Hepatocyte (in vitro differentiated cells): ENCODE data around the gene RIOX2. TPM values are rescaled to one million over a fixed set of nuclear protein-coding genes. Genes with fewer than 3 reads are reported as not detected.
A peak's percentile ranks its signal among the peaks of the same experiment; 100 is the strongest.

Experiments used
- DNase-seq: peaks from one replicate; pipeline ENCODE4 v3.0.0-alpha.2; 2016; ENCODE audit warnings: low spot score
- H2AFZ ChIP-seq: fragments of 200-600 bp; sonication (generic); 2 replicates; pipeline ENCODE4 v1.6.0; 2016; ENCODE audit warnings: antibody characterized with exemption, mild to moderate bottlenecking
- H3K27ac ChIP-seq: fragments of 200-600 bp; sonication (generic); 2 replicates; pipeline ENCODE4 v1.5.1; 2016; ENCODE audit warnings: mild to moderate bottlenecking
- H3K27me3 ChIP-seq: fragments of 200-600 bp; sonication (generic); 2 replicates; pipeline ENCODE4 v1.6.1; 2016
- H3K36me3 ChIP-seq: fragments of 200-600 bp; sonication (generic); replicated peaks from 2 replicates; pipeline ENCODE4 v1.5.1; 2016; ENCODE audit warnings: low read depth; ENCODE audit not compliant: insufficient read depth
- H3K4me1 ChIP-seq: fragments of 200-600 bp; sonication (generic); 2 replicates; pipeline ENCODE4 v1.5.1; 2016; ENCODE audit warnings: mild to moderate bottlenecking, moderate library complexity; ENCODE audit not compliant: insufficient read depth
- H3K4me2 ChIP-seq: fragments of 200-600 bp; sonication (generic); 2 replicates; pipeline ENCODE4 v1.6.0; 2016
- H3K4me3 ChIP-seq: fragments of 200-600 bp; sonication (generic); 2 replicates; pipeline ENCODE4 v1.5.1; 2016; ENCODE audit warnings: mild to moderate bottlenecking
- H3K79me2 ChIP-seq: fragments of 200-600 bp; sonication (generic); 2 replicates; pipeline ENCODE4 v1.6.0; 2017; ENCODE audit warnings: mild to moderate bottlenecking
- H3K9me2 ChIP-seq: fragments of 200-600 bp; sonication (generic); replicated peaks from 2 replicates; pipeline ENCODE4 v1.6.0; 2017; ENCODE audit warnings: mild to moderate bottlenecking; ENCODE audit not compliant: insufficient read depth
- H3K9me3 ChIP-seq: fragments of 200-600 bp; sonication (generic); 2 replicates; pipeline ENCODE4 v1.5.1; 2016; ENCODE audit warnings: low read depth, mild to moderate bottlenecking
- H4K20me1 ChIP-seq: fragments of 200-600 bp; sonication (generic); 2 replicates; pipeline ENCODE4 v1.6.0; 2016; ENCODE audit warnings: mild to moderate bottlenecking; ENCODE audit not compliant: insufficient read depth, poor library complexity, severe bottlenecking
- CTCF ChIP-seq: fragments of 200-600 bp; sonication (generic); IDR thresholded peaks from 2 replicates; pipeline ENCODE4 v1.5.1; 2016; ENCODE audit warnings: antibody characterized with exemption, mild to moderate bottlenecking; ENCODE audit not compliant: poor library complexity
- EZH2 ChIP-seq: fragments of 200-600 bp; sonication (generic); IDR thresholded peaks from 2 replicates; pipeline ENCODE4 v1.6.1; 2016; ENCODE audit warnings: antibody characterized with exemption, mild to moderate bottlenecking, borderline replicate concordance
- EZH2phosphoT487 ChIP-seq: fragments of 200-600 bp; sonication (generic); IDR thresholded peaks from one replicate; pipeline ENCODE4 v1.6.1; 2018; ENCODE audit warnings: antibody characterized with exemption, mild to moderate bottlenecking, low read depth, moderate library complexity; ENCODE audit not compliant: unreplicated experiment, severe bottlenecking
- WGBS: methylation state at CpG from one replicate; pipeline ENCODE4 v1.1.6; 2016; ENCODE audit warnings: low lambda C conversion rate; ENCODE audit errors: missing lambda C conversion rate; 5-methylcytosine and 5-hydroxymethylcytosine counted together
- polyA plus RNA-seq: library from polyadenylated mRNA; unstranded; fragments of >200 nt; fragmentation: Nextera tagmentation; extraction: Ambion mirVana; gene quantifications from 2 replicates; pipeline ENCODE4 v1.2.1, GENCODE V29; 2016
- total RNA-seq: library from RNA; depleted of rRNA; stranded (reverse); fragments of >200 nt; gene quantifications from 2 replicates; pipeline ENCODE4 v1.2.3, GENCODE V29; 2014

The RIOX2 gene
- total and polyA plus RNA-seq, 2 experiments from 2014 or later = 15.5 to 26.2 TPM

- Histone ChIP-seq H3K27ac (no peak overlapping the region), H3K9me2 (no peaks in the 10 kb centered on the region), H3K4me2 (no peak overlapping the region), H3K27me3 (no peaks in the 10 kb centered on the region), H3K4me1 (peaks cover 14% of the 10 kb centered on the region), H4K20me1 (no peaks in the 10 kb centered on the region), H3K79me2 (peaks cover 52% of the 10 kb centered on the region), H3K4me3 (no peak overlapping the region), H2AFZ (no peak overlapping the region), H3K9me3 (no peaks in the 10 kb centered on the region), H3K36me3 (no peaks in the 10 kb centered on the region)
- WGBS = 86% methylated on average over 1 of the region's 1 CpG
- DNase-seq = no peak
- TF ChIP-seq EZH2phosphoT487 (no peak), EZH2 (no peak), CTCF (no peak)
Observed at GRCh38 chr3:97968376-97968775, 3.9 kb downstream of the RIOX2 start.

GRCh38 chr3:97967966-97968365, 4.3 kb downstream of the RIOX2 start:
- peaks cover 56% of the 10 kb centered on the region for H3K79me2 ChIP-seq
- no peaks in the 10 kb centered on the region for H3K27me3 ChIP-seq
- no peaks in the 10 kb centered on the region for H3K9me3 ChIP-seq
- H3K36me3 ChIP-seq = no peaks in the 10 kb centered on the region
- WGBS = 92% methylated on average over 8 of the region's 8 CpGs
- DNase-seq = no peak
- no peak overlapping the region for H3K4me2 ChIP-seq
- H3K9me2 ChIP-seq = no peaks in the 10 kb centered on the region
- H4K20me1 ChIP-seq = no peaks in the 10 kb centered on the region
- no peak overlapping the region for H2AFZ ChIP-seq
- no peak overlapping the region for H3K4me3 ChIP-seq
- H3K27ac ChIP-seq = no peak overlapping the region
- H3K4me1 ChIP-seq = peaks cover 14% of the 10 kb centered on the region
- TF ChIP-seq EZH2phosphoT487 (no peak), CTCF (no peak), EZH2 (no peak)

- no peaks in the 10 kb centered on the region for H3K27me3 ChIP-seq
- peaks cover 23% of the 10 kb centered on the region for H3K79me2 ChIP-seq
- H2AFZ ChIP-seq = no peak overlapping the region
- no peak for DNase-seq
- H3K4me1 ChIP-seq = no peaks in the 10 kb centered on the region
- H4K20me1 ChIP-seq = no peaks in the 10 kb centered on the region
- no peaks in the 10 kb centered on the region for H3K9me2 ChIP-seq
- peak overlapping the region; percentile 6 for H3K4me2 ChIP-seq
- 89% methylated on average over 8 of the region's 8 CpGs for WGBS
- H3K36me3 ChIP-seq = peaks cover 4% of the 10 kb centered on the region
- no peaks in the 10 kb centered on the region for H3K9me3 ChIP-seq
- no peak overlapping the region for H3K27ac ChIP-seq
- H3K4me3 ChIP-seq = no peak overlapping the region
- TF ChIP-seq EZH2 = no peak
- TF ChIP-seq CTCF = no peak
- no peak for TF ChIP-seq EZH2phosphoT487
Observed at GRCh38 chr3:97960993-97961766, 11.1 kb downstream of the RIOX2 start.
